ENCODE measurements around the gene LNP1. TPM values are rescaled to one million over a fixed set of nuclear protein-coding genes. Genes with fewer than 3 reads are reported as not detected.
"Not testable (repeated sequence)": the region's sequence is repeated elsewhere in the genome, so short reads cannot be mapped to it uniquely, and the experiment has no call there.

Gene LNP1
- total RNA-seq, 1 donor from 2014 or later: 2.4 TPM

- not testable (repeated sequence) for DNase-seq (ENCODE audit: low spot score)
Observed at GRCh38 chr3:100477851-100478360, 76.6 kb downstream of the LNP1 start.

- not testable (repeated sequence) for DNase-seq (ENCODE audit: low spot score)
Observed at GRCh38 chr3:100478521-100478920, 77.2 kb downstream of the LNP1 start.

GRCh38 chr3:100480081-100480480 lies 78.7 kb downstream of the LNP1 start:
- DNase-seq (ENCODE audit: low spot score): no peak

GRCh38 chr3:100482176-100482575 lies 80.8 kb downstream of the LNP1 start:
- no peak for DNase-seq (ENCODE audit: low spot score)

- DNase-seq (ENCODE audit: low spot score): no peak
Observed at GRCh38 chr3:100483529-100483928, 82.2 kb downstream of the LNP1 start.

- no peak for DNase-seq (ENCODE audit: low spot score)
Observed at GRCh38 chr3:100486808-100487207, 85.5 kb downstream of the LNP1 start.

- no peak for DNase-seq (ENCODE audit: low spot score)
Observed at GRCh38 chr3:100489118-100489517, 87.8 kb downstream of the LNP1 start.

- peak; percentile 96 for DNase-seq (ENCODE audit: low spot score)
Observed at GRCh38 chr3:100492059-100493006, 91.0 kb downstream of the LNP1 start, which contains the start of gene TMEM45A. Gene TMEM45A (plus strand): TSS chr3:100492619. CDS start chr3:100555212, 62,593 bp downstream.

- DNase-seq (ENCODE audit: low spot score): no peak
Observed at GRCh38 chr3:100496711-100497261, 95.4 kb downstream of the LNP1 start.

- DNase-seq (ENCODE audit: low spot score): no peak
Observed at GRCh38 chr3:100499651-100500050, 98.3 kb downstream of the LNP1 start.

GRCh38 chr3:100500320-100500880 lies 99.1 kb downstream of the LNP1 start:
- no peak for DNase-seq (ENCODE audit: low spot score)

- DNase-seq (ENCODE audit: low spot score): no peak
Observed at GRCh38 chr3:100503448-100503847, 102.1 kb downstream of the LNP1 start.

Other genes starting within 250 kb of the LNP1 start
- 43.6 TPM for gene TBC1D23, start 140.5 kb upstream of the LNP1 start, total RNA-seq
- gene NIT2, start 66.8 kb upstream of the LNP1 start, total RNA-seq: 32.5 TPM
- gene TOMM70, start 450 bp upstream of the LNP1 start, total RNA-seq: 31.3 TPM
- 13.1 TPM for gene TMEM45A, start 91.1 kb downstream of the LNP1 start, total RNA-seq
- 2.0 TPM for gene ADGRG7, start 208.1 kb downstream of the LNP1 start, total RNA-seq

All from mucosa of gallbladder (tissue), 1 donor.